GM19099 (cell line): ENCODE measurements around the gene NPDC1.

Experiments used
- POLR2A ChIP-seq: IDR thresholded peaks from 3 replicates; pipeline ENCODE4 v1.6.1; 2011; ENCODE audit warnings: low read depth; ENCODE audit not compliant: insufficient read length; ENCODE audit errors: extremely low read depth

NPDC1 gene

DNA sequence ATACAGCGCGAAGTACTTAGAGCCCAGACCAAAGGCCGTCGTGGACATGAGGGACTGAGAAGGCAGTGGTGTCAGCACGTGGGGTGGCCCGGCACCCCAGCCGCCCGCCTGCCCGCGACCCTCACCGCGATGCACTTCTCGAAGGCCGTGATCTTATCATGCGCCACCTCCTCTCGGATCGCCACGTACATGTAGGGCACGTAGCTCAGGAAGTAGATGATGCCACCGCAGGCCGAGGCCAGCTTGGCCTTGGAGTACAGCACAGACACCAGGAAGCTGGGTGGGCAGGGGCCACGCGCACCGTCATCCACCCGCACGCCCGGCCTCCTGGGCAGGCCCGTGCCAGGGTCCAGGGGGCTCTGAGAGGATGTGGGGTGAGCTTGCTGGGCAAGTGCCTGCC is 28.9 kb downstream of the NPDC1 start:
- TF ChIP-seq POLR2A = no peak

DNA sequence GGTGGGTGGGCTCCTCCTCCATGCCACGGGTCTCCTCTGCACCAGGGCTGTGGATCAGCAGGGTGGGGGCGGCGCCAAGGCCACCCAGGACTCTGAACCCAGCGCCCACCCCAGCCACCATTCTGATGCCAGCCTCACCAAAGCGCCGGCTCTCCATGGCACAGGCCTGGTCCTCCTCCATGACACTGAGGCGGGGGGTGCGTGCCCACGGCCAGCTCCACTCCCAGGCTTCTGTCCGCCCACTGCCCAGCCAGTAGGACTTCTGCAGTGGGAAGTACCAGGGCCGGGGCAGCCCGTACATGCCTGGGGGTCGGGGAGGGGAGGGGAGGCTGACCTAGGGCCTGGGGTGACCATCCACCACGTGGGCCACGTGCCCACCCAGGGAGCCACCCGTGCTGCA is 29.5 kb downstream of the NPDC1 start:
- no peak for TF ChIP-seq POLR2A

DNA sequence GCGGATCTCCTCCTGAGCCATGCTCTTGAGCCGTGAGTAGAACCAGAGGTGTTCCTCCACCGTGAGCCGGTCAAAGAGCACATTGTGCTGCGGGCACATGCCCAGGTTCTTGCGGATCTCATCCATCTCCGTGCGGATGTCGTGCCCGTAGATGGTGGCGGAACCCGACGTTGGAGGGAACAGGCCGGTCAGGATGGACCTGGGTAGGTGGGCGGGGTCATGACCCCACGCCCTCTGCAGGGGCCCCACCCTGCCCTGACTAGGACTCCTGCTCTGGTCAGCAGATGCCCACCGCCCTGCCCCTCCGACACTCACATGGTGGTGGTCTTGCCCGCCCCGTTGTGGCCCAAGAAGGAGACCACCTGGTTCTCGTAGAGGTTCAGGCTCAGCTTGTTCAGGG is 30.0 kb downstream of the NPDC1 start:
- TF ChIP-seq POLR2A = no peak

DNA sequence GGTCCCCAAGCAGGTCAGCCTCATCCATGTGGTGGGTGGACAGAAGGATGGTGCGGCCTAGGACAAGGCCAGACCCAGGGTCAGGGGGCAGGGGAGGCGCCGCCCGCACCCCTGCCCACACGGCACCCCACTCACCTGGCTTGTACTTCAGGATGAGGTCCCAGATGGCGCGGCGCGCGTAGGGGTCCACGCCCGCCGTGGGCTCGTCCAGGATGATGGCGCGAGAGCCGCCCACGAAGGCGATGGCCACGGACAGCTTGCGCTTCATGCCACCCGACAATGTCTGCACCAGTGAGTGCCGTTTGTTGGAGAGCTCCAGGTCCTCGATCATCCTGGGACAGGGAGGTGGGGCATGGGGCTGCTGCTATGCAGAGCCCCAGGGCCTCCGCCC is 30.4 kb downstream of the NPDC1 start:
- no peak for TF ChIP-seq POLR2A

DNA sequence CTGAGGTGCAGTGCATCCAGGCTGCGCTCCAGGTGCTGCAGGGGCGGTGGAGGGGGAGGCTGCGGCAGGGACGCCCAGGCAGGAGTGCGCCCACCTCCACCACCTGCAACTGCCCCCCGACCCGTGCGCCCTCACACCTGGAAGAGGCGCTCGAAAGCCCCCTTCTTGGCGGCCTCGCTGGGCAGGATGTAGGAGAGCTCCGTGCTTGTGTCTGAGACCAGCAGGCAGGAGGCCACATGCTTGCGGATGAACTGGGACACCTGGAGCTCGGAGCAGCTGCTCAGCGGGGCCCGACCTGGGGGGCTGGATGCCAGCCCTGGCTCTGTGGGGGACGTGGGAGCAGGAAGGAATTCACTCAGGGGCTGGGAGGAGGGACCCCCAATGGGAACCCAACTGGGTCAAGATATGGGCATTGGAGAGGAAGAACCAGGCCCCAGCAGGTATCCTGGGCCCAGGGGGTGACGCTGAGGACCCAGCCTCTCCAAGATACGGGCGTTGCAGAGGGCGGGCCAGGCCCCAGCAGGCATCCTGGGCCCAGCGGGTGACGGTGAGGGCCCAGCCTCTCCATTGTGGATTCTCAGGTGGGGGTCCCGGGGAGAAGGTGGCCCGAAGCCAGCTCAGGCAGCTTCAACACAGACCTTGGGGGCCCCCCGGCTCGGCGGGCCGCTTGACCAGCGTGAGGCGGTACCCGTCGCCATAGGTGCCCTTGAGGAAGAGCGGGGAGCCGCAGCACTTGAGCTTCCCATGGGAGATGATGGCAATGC is 31.0 kb downstream of the NPDC1 start:
- no peak for TF ChIP-seq POLR2A

DNA sequence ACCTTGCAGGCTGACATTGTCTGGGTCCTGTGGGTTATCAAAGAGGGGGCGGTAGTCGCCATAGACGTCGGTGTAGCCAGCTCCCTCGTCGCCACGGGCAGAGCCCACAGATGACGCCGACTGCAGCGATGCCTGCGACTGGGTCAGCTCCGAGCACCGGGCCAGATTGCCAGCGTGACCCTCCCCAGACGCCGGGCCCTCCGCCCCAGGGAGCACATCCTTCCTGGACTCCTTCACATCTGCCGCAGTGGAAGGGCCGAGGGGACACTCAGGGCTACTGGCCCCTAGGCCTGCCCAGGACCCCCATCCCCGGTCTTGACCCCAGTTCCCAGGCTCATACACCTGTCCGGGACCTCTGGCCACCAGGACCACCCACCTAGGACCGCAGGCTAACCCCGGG is 31.8 kb downstream of the NPDC1 start:
- TF ChIP-seq POLR2A = no peak

DNA sequence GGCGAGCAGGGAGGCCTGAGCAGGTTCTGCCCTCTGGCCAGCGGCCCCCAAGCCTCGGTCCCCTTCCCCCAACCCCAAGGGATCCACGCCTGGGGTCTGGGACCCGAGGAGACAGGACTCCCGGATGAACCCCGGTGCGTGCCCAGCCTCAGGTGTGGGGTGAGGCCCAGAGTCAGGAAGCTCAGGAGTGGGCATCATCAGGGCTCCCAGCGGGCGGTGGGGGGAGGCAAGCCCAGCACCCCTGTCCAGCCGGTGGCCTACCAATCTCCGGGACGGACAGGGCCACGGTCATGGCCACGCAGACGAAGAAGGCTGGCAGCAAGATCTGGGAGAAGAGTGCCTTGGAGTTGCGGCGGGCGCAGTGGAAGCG is 32.4 kb downstream of the NPDC1 start:
- TF ChIP-seq POLR2A = no peak

DNA sequence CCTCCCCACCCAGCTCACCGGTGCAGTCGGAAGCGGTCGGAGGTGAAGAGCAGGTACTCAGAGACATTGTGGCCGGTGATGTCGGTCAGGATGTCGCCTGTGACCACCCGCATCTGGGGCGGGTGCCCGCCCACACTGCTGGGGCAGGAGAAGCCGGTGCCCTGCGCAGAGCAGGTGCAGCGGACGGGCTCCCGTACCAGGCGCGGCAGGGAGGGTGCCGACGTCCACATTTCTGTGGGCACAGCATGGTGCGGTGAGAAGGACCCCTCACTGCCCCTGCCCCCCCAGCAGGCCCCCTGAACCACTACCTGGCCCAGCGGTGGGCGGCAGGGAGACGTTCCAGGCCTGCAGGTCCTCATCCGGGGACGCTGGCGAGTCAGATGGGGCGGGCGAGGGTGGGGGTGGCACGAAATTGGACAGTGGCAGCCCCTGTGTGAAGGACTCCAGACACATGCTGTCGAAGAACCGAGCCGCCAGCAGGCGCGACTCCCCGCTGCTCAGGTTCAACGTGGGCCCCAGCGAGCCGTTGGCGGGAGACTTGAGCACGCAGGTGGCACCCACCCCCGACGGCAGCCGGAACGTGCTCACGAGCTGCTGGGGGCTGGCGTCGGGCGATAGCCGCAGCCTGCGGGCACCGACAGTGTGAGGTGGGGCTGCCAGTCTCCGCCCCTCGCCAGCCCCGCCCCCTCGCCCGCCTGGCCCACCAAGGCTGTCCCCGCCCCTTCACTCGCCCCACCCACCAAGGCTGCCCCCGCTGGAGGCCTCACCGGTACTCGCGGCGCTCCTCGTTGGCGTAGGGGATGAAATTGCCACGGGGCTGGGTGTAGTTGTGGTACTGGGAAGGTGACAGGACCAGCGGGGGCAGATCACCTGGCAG is 33.0 kb downstream of the NPDC1 start:
- TF ChIP-seq POLR2A = no peak

DNA sequence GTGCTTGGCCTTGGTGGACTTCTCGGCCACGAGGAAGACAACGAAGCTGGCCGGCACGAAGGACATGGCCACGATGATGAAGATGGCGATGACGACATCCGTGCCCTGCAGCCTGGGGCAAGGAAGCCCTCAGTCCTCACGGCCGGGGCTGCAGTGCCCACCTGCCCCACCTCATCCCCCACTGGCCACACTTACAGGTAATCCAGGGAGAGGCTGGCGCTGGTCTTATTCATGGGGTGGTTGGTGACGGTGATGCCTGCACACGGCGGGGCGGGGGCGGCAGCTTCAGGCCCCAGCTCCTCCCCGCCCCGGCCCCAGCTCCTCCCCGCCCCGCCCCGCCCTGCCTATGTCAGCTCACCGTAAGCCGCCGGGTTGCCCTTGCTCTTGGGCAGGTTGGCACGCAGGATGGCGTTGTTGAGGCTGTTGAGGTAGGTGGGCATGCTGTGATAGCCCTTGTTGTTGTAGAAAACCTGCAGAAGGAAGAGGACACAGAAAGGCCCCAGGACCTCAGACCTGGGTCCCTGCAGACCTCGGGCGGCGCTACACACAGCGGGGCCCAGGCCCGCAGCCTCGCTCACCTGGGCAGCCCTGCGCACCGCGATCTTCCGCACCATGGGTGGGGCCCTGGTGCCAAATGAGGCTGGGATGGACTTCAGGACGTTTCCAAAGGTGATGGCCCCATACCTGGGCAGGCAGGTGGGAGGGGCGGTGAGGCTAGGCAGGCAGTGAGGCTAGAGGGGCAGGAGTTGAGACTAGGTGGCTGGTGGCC is 33.9 kb downstream of the NPDC1 start:
- TF ChIP-seq POLR2A = no peak

DNA sequence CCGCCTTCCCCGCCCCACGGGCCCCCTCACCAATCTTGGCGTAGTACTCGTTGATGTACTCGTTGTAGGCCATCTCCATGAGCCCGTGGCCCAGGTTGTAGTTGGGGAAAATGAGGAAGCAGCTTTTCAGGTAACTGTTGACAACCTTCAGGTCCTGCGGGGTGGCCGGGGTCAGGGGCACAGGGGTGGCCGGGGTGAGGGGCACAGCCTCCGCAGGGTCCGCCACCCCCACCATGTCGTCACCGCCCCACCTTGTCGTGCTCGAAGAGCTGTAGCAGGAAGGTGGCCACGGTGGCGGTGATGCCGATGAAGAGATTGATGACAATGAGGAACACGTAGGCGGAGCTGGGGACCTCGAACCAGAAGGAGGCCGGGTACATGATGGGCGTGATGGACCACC is 34.8 kb downstream of the NPDC1 start:
- no peak for TF ChIP-seq POLR2A

DNA sequence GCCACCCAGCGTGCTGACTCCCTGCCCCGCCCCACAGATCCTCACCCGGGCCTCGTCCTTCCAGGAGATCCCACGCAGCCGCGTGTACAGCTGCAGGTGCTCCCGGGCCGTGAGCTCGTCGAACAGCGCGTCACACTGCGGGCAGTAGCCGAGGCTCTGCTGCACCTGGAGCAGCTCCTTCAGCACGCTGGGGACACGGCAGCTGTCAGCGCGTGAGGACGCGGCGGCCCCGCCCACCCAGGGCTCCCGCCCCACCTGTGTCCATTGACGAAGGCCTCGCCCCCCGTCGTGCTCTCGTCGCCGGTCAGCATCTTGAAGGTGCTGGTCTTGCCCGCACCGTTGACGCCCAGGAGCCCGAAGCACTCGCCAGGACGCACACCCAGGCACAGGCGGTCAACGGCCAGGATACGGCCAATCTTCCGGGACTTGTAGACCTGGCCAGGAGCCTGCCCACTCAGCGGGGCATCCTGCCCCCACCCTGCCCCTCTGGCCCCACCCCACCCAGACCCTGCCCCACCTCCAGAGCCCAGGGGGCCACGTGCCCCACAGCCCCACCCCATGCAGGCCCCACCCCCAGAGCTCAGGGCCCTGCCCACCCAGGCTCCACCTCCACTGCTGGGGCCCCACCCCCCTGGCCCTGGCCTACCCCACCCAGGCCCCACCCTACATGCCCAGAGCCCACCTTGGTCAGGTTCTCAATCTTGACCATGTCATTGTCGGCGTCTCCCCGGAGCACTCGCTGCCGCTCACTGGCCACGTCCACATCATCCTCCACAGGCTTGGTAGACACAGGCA is 35.8 kb downstream of the NPDC1 start:
- no peak for TF ChIP-seq POLR2A

DNA sequence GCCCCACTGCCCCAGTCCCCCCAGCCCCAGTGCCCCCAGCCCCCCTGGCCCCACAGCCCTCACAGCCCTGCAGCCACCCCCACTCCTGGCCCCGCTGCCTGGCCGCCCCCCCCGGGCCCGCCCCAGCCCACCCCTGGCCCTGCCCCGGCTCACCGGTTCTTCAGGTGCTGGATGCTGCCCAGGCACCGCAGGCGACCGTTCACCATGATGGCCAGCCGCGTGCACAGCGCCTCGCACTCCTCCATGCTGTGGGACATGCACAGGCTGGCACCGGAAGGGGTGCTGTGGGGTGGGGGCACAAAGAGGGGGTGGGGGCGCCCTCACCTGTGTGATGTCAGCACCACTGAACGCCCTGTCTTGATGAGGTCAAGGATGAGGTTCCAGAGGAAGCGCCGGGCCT is 36.8 kb downstream of the NPDC1 start:
- no peak for TF ChIP-seq POLR2A

DNA sequence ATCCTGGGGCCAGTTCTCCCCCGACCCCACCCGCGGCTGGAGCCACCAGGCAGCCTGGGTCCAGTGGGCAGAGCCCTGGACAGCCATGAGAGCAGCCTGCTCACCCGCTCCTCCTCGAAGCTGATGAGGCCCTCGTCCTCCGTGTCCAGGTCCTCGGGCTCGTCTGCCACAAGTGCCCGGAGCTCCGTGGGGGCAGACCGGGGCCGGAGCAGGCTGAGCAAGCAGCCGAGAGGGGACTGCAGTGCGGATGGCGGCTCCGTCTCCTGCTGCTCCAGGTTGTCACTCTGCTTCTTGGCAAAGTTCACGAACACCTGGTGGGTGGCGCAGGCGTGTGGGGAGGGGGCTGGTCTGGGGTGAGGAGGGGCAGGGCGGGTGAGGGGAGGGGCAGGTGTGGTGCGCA is 37.7 kb downstream of the NPDC1 start:
- no peak for TF ChIP-seq POLR2A

DNA sequence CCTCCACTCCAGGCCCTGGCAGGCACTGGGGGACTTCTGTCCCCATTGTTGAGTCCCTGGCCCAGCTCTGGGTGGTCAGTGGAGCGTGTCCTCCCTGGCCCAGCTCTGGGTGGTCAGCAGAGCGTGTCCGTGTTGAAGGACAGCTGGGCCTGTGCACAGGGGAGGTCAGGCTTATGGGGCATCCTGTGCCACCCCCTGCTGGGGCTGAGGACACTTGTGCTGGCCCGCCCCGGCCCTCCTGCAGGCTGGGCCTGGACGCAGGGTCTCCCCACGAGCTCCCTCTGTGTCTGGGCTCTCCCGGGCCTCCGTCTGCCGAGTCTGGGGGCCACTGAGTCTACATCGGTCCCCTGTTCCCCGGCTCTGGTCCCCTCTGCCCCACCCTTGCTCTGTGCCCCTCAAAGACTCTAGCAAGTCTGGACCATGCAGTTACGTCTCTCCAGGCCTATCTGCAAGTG is 38.1 kb downstream of the NPDC1 start:
- no peak for TF ChIP-seq POLR2A
